ENCODE measurements around the gene CFAP210.

CFAP210 gene

GRCh38 chr2:169661265-169661664 lies 32.9 kb downstream of the CFAP210 start:
- no peaks in the 10 kb centered on the region for H3K36me3 Mint-ChIP-seq (ENCODE audit: low read depth)
- no peaks in the 10 kb centered on the region for H3K9me3 Mint-ChIP-seq
- no peak overlapping the region for H3K4me3 Mint-ChIP-seq
- peaks cover 1% of the 10 kb centered on the region for H3K27me3 Mint-ChIP-seq (ENCODE audit: low read depth, poor library complexity)
- no peak overlapping the region for H3K27ac Mint-ChIP-seq
- DNase-seq, result no peak
- peaks cover 4% of the 10 kb centered on the region for H3K4me1 Mint-ChIP-seq
- no peak for TF ChIP-seq CTCF (IDR thresholded peaks at IDR 0.05)

DNA sequence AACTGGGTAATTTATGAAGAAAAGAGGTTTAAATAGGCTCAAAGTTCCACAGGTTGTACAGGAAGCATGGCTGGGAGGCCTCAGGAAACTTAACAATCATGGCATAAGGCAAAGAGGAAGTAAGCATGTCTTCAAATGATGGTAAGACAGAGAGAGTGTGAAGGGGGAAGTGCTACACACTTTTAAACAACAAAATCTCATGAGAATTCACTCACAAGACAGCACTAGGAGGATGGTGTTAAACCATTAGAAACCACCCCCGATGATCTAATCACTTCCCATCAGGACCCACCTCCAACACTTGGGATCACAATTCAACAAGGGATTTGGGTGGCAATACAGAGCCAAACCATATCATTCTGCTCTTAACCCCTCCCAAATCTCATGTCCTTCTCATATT lies 34.9 kb downstream of the CFAP210 start:
- no peak for TF ChIP-seq CTCF (IDR thresholded peaks at IDR 0.05)
- no peak for DNase-seq
- Mint-ChIP-seq H3K27me3 (ENCODE audit: low read depth, poor library complexity) (peaks cover 6% of the 10 kb centered on the region), H3K27ac (no peak overlapping the region), H3K4me3 (no peak overlapping the region), H3K9me3 (no peaks in the 10 kb centered on the region), H3K36me3 (ENCODE audit: low read depth) (no peaks in the 10 kb centered on the region), H3K4me1 (peaks cover 4% of the 10 kb centered on the region)

GRCh38 chr2:169658877-169659276 lies 35.3 kb downstream of the CFAP210 start:
- H3K27ac Mint-ChIP-seq, result no peak overlapping the region
- peaks cover 6% of the 10 kb centered on the region for H3K27me3 Mint-ChIP-seq (ENCODE audit: low read depth, poor library complexity)
- H3K4me3 Mint-ChIP-seq, result no peak overlapping the region
- H3K9me3 Mint-ChIP-seq, result no peaks in the 10 kb centered on the region
- no peak for TF ChIP-seq CTCF (IDR thresholded peaks at IDR 0.05)
- DNase-seq, result no peak
- no peaks in the 10 kb centered on the region for H3K36me3 Mint-ChIP-seq (ENCODE audit: low read depth)
- peaks cover 4% of the 10 kb centered on the region for H3K4me1 Mint-ChIP-seq

- H3K4me1 Mint-ChIP-seq, result peaks cover under 1% of the 10 kb centered on the region
- H3K27me3 Mint-ChIP-seq (ENCODE audit: low read depth, poor library complexity), result peaks cover 6% of the 10 kb centered on the region
- TF ChIP-seq CTCF (IDR thresholded peaks at IDR 0.05), result no peak
- no peak overlapping the region for H3K27ac Mint-ChIP-seq
- DNase-seq, result no peak
- H3K36me3 Mint-ChIP-seq (ENCODE audit: low read depth), result no peaks in the 10 kb centered on the region
- H3K9me3 Mint-ChIP-seq, result no peaks in the 10 kb centered on the region
- H3K4me3 Mint-ChIP-seq, result no peak overlapping the region
Observed at GRCh38 chr2:169656164-169656563, 38.0 kb downstream of the CFAP210 start.

GRCh38 chr2:169653636-169654035 lies 40.6 kb downstream of the CFAP210 start:
- H3K27me3 Mint-ChIP-seq (ENCODE audit: low read depth, poor library complexity), result peaks cover 6% of the 10 kb centered on the region
- no peak overlapping the region for H3K27ac Mint-ChIP-seq

More at GRCh38 chr2:169653636-169654035, 40.6 kb downstream of the CFAP210 start:
- no peak for TF ChIP-seq CTCF (IDR thresholded peaks at IDR 0.05)
- no peak for DNase-seq
- H3K36me3 Mint-ChIP-seq (ENCODE audit: low read depth), result no peaks in the 10 kb centered on the region
- no peaks in the 10 kb centered on the region for H3K4me1 Mint-ChIP-seq
- no peak overlapping the region for H3K4me3 Mint-ChIP-seq
- H3K9me3 Mint-ChIP-seq, result no peaks in the 10 kb centered on the region
